Measurements from ENCODE around the gene SLIT3. TPM values are rescaled to one million over a fixed set of nuclear protein-coding genes. Genes with fewer than 3 reads are reported as not detected.

Gene SLIT3
- total RNA-seq, 4 donors from 2014 or later = 28.4 to 77.2 (median 63.8) TPM

- Histone ChIP-seq H3K27ac (no peak overlapping the region), H3K27me3 (no peaks in the 10 kb centered on the region), H3K4me3 (replicated peaks in 1 of 3) (no peak overlapping the region), H3K9me3 (no peaks in the 10 kb centered on the region), H3K4me1 (peaks cover 0 to 29% of the 10 kb centered on the region in 2 donors), H3K36me3 (no peaks in the 10 kb centered on the region)
- intact Hi-C loops (cut with DNase I) = no loop called here
- DNase-seq = no peak
- TF ChIP-seq POLR2A (IDR thresholded peaks at IDR 0.05) (no peak), CTCF (IDR thresholded peaks at IDR 0.05) (no peak)
- WGBS, 2 donors = 87 to 89% methylated on average over 3 of the region's 3 CpGs
These were observed 324.5 kb downstream of the SLIT3 start for GRCh38 chr5:168976311-168976970.

- TF ChIP-seq POLR2A (IDR thresholded peaks at IDR 0.05) = no peak
- TF ChIP-seq CTCF (IDR thresholded peaks at IDR 0.05) = no peak
- intact Hi-C loops (cut with DNase I) = no loop called here
- Histone ChIP-seq H3K36me3 (no peaks in the 10 kb centered on the region), H3K9me3 (no peaks in the 10 kb centered on the region), H3K4me3 (replicated peaks in 1 of 3) (no peak overlapping the region), H3K27ac (no peak overlapping the region), H3K27me3 (no peaks in the 10 kb centered on the region), H3K4me1 (peaks cover 0 to 29% of the 10 kb centered on the region in 2 donors)
- DNase-seq = no peak
- 85 to 88% methylated on average over 3 of the region's 3 CpGs for WGBS, 2 donors
These were observed 325.6 kb downstream of the SLIT3 start for GRCh38 chr5:168975331-168975730.

- Histone ChIP-seq H3K4me1 (peaks cover 0 to 29% of the 10 kb centered on the region in 2 donors), H3K4me3 (replicated peaks in 1 of 3) (no peak overlapping the region), H3K36me3 (no peaks in the 10 kb centered on the region), H3K27ac (no peak overlapping the region), H3K27me3 (no peaks in the 10 kb centered on the region), H3K9me3 (no peaks in the 10 kb centered on the region)
- DNase-seq = no peak
- WGBS, 2 donors = 65 to 67% methylated on average over 2 of the region's 2 CpGs
- intact Hi-C loops (cut with DNase I) = no loop called here
- TF ChIP-seq POLR2A (IDR thresholded peaks at IDR 0.05) = no peak
These were observed 326.9 kb downstream of the SLIT3 start for GRCh38 chr5:168974082-168974481.

GRCh38 chr5:168972731-168973130, 328.2 kb downstream of the SLIT3 start:
- 60 to 79% methylated on average over 3 of the region's 3 CpGs for WGBS, 2 donors
- no peaks in the 10 kb centered on the region for H3K27me3 ChIP-seq
- intact Hi-C loops (cut with DNase I) = no loop called here
- H3K4me3 ChIP-seq (replicated peaks in 1 of 3) = no peak overlapping the region
- no peaks in the 10 kb centered on the region for H3K9me3 ChIP-seq
- TF ChIP-seq POLR2A (IDR thresholded peaks at IDR 0.05) (no peak), CTCF (IDR thresholded peaks at IDR 0.05) (no peak)
- peaks cover 0 to 29% of the 10 kb centered on the region in 2 donors for H3K4me1 ChIP-seq
- no peak for DNase-seq
- no peak overlapping the region for H3K27ac ChIP-seq
- no peaks in the 10 kb centered on the region for H3K36me3 ChIP-seq

- Histone ChIP-seq H3K9me3 (no peaks in the 10 kb centered on the region), H3K4me1 (peaks cover 0 to 22% of the 10 kb centered on the region in 2 donors), H3K27ac (no peak overlapping the region), H3K27me3 (no peaks in the 10 kb centered on the region), H3K4me3 (replicated peaks in 1 of 3) (no peak overlapping the region), H3K36me3 (no peaks in the 10 kb centered on the region)
- no peak for DNase-seq
- TF ChIP-seq POLR2A (IDR thresholded peaks at IDR 0.05) (no peak), CTCF (IDR thresholded peaks at IDR 0.05) (no peak)
- intact Hi-C loops (cut with DNase I) = no loop called here
- 88 to 95% methylated on average over 4 of the region's 4 CpGs for WGBS, 2 donors
These were observed 329.8 kb downstream of the SLIT3 start for GRCh38 chr5:168971100-168971499.
